Heart left ventricle (tissue), 16 donors: ENCODE data around the gene TYMP. TPM values are rescaled to one million over a fixed set of nuclear protein-coding genes. Genes with fewer than 3 reads are reported as not detected.

ENCODE experiments used
- ATAC-seq, 4 donors: fragments of 200-7000 bp; cut with Tn5 transposase; one replicate each; pipeline ENCODE4 v1.9.1; 2020 to 2022; ENCODE audit warnings: moderate library complexity in 4 of 4, mild to moderate bottlenecking in 3 of 4, moderate number of reproducible peaks in 1 of 4
- DNase-seq, 5 donors: peaks; one replicate each; pipeline ENCODE4 v3.0.0-alpha.2; 2020
- H3K27ac ChIP-seq, 12 donors: fragments of 200-600 bp; sonication (generic) in 4 of 12; one replicate each; pipeline versions ENCODE4 v1.5.0 to v1.8.0; 2016 to 2022; ENCODE audit warnings: mild to moderate bottlenecking in 2 of 12
- H3K27me3 ChIP-seq, 9 donors: fragments of 200-600 bp; sonication (generic) in 2 of 9; one replicate each; pipeline versions ENCODE4 v1.5.1 to v1.8.0; 2016 to 2022; ENCODE audit warnings: mild to moderate bottlenecking in 3 of 9
- H3K36me3 ChIP-seq, 9 donors: fragments of 200-600 bp; sonication (generic) in 2 of 9; one replicate each; pipeline versions ENCODE4 v1.5.0 to v1.8.0; 2018 to 2022; ENCODE audit warnings: mild to moderate bottlenecking in 2 of 9
- H3K4me1 ChIP-seq, 12 donors: fragments of 200-600 bp; sonication (generic) in 4 of 12; one replicate each; pipeline versions ENCODE4 v1.5.0 to v1.8.0; 2016 to 2022; ENCODE audit warnings: mild to moderate bottlenecking in 3 of 12
- H3K4me3 ChIP-seq, 12 donors: fragments of 200-600 bp; sonication (generic) in 4 of 12; one replicate each; pipeline versions ENCODE4 v1.5.0 to v1.8.0; 2017 to 2022; ENCODE audit warnings: mild to moderate bottlenecking in 9 of 12, moderate library complexity in 4 of 12
- H3K9me3 ChIP-seq, 12 donors: fragments of 200-600 bp; sonication (generic) in 4 of 12; one replicate each; pipeline versions ENCODE4 v1.5.0 to v1.8.0; 2016 to 2022; ENCODE audit warnings: mild to moderate bottlenecking in 1 of 12
- CTCF ChIP-seq, 12 donors: fragments of 200-600 bp; sonication (generic) in 4 of 12; IDR thresholded peaks; one replicate each; pipeline versions ENCODE4 v1.5.0 to v1.8.0; 2018 to 2022; ENCODE audit warnings: antibody characterized with exemption in 12 of 12, mild to moderate bottlenecking in 5 of 12
- POLR2A ChIP-seq, 2 donors: fragments of 450-650 bp; IDR thresholded peaks; one replicate each; pipeline ENCODE4 v1.6.1; 2017; ENCODE audit warnings: antibody characterized with exemption in 2 of 2, mild to moderate bottlenecking in 2 of 2, moderate library complexity in 2 of 2
- WGBS, 4 donors: extraction: QIAGEN DNeasy Blood & Tissue Kit in 2 of 4; methylation state at CpG; one replicate each; pipeline versions ENCODE4 v1.1.5 to v1.1.7; 2013 to 2018; 5-methylcytosine and 5-hydroxymethylcytosine counted together
- intact Hi-C, 10 donors: fragments of 100-400 bp; cut with DNase I; formaldehyde crosslinking; loops; one replicate each; pipeline versions ENCODE4 v1.11.1 to v1.14.2; 2022
- polyA plus RNA-seq, 2 donors: library from polyadenylated mRNA; stranded (reverse); fragments of 200-250 nt; gene quantifications; one replicate each; pipeline ENCODE4 v1.2.3, GENCODE V29; 2013
- total RNA-seq, 9 donors: library from RNA; depleted of rRNA in 2 of 9; stranded (reverse); fragments of >200 nt in 2 of 9; fragmentation: NEBNext Ultra II Directional in 3 of 9; extraction: Animal tissue kit (Norgen Biotek cat#: 25700) in 3 of 9; gene quantifications; one replicate each; pipeline versions ENCODE4 v1.1.0 to v1.2.4, GENCODE V29; 2016 to 2023
- donor health status: ischemic (EF 13 %, LVEDD 7.1; RV severe dilation, severe dysfunction).
- donor health status: healthy with polysubstance abuse.
- donor health status: DM: no; HTN: yes; CAD: no.
- donor health status: DM: no; HTN: no; CAD: no.
- donor health status: ischemic (EF 25% LVEDD 6.9; RV normal size, moderate dysfunction).
- donor health status: ischemic (EF 25% LVEDD 5.7; RV mildly dilated, moderate dysfunction).
- donor health status: healthy.
- donor health status: DM: yes; HTN: yes; CAD: no.
- donor health status: ischemic (EF 35%, LVEDD 5.7; RV mildly dilated, moderate dysfunction).
- donor health status: nonischemic (EF 11% LVEDD 7.7; RV severe dilation, severe dysfunction).
- donor health status: DM: yes; HTN: yes; CAD: no.
- donor health status: PGD.
- donor health status: ischemic (EF 29% LVEDD 5.4; RV normal size, mild dysfunction).
- donor health status: nonischemic (EF 23%, LVEDD 6.1; RV moderate dilation, normal function).

Gene TYMP
- total and polyA plus RNA-seq, 11 donors = 8.3 to 198 (median 21.7) TPM

- peak overlapping the region in 11 of 12 donors; percentile 47 to 89 (median 76) for H3K4me3 ChIP-seq
- peak in 4 of 5 donors; percentile 22 to 64 (median 30) for DNase-seq
- peaks cover 0 to 44% (median 25%) of the 10 kb centered on the region in 12 donors for H3K4me1 ChIP-seq
- H3K27me3 ChIP-seq = no peaks in the 10 kb centered on the region
- H3K36me3 ChIP-seq = peaks cover 0 to 73% (median 48%) of the 10 kb centered on the region in 9 donors
- intact Hi-C loops = loop anchor here in 2 of 10 donors (2.0 to 10.0 kb wide), 2 partner anchors 15 to 279 kb away; partner anchors contain the start of genes NCAPH2 (in 1 of the 2) and TUBGCP6 (in 1 of the 2)
- 75 to 82% (median 81%) methylated on average over 20 to 25 of the region's 25 CpGs for WGBS, 4 donors
- no peak for ATAC-seq
- H3K27ac ChIP-seq = peak overlapping the region in 4 of 12 donors; percentile 95 to 99 (median 97)
- no peaks in the 10 kb centered on the region for H3K9me3 ChIP-seq
- TF ChIP-seq POLR2A (IDR thresholded peaks at IDR 0.05) = no peak
- TF ChIP-seq CTCF (IDR thresholded peaks at IDR 0.05) = no peak
Observed at GRCh38 chr22:50523806-50524675, 5.8 kb downstream of the TYMP start.

GRCh38 chr22:50523458-50523805, 6.4 kb downstream of the TYMP start:
- Histone ChIP-seq H3K27me3 (no peaks in the 10 kb centered on the region), H3K4me3 (no peak overlapping the region), H3K4me1 (peaks cover 0 to 37% (median 25%) of the 10 kb centered on the region in 12 donors), H3K9me3 (no peaks in the 10 kb centered on the region), H3K36me3 (peaks cover 0 to 73% (median 54%) of the 10 kb centered on the region in 9 donors), H3K27ac (no peak overlapping the region)
- intact Hi-C loops = loop anchor here in 1 of 10 donors (10.0 kb wide), 1 partner anchor 279 kb away; the partner anchor contains the start of gene TUBGCP6
- WGBS, 4 donors = 93 to 94% (median 94%) methylated on average over 16 of the region's 16 CpGs
- no peak for TF ChIP-seq CTCF (IDR thresholded peaks at IDR 0.05)
- no peak for TF ChIP-seq POLR2A (IDR thresholded peaks at IDR 0.05)
- ATAC-seq (no peak), DNase-seq (peak in 1 of 5 donors; percentile 21)

- H3K4me3 ChIP-seq = no peak overlapping the region
- no peaks in the 10 kb centered on the region for H3K9me3 ChIP-seq
- 86 to 89% (median 88%) methylated on average over 14 to 22 of the region's 22 CpGs for WGBS, 4 donors
- peaks cover 0 to 73% (median 60%) of the 10 kb centered on the region in 9 donors for H3K36me3 ChIP-seq
- no peak overlapping the region for H3K27ac ChIP-seq
- peak in 3 of 5 donors; percentile 21 to 62 (median 29) for DNase-seq
- ATAC-seq = no peak
- H3K4me1 ChIP-seq = peaks cover 0 to 35% (median 25%) of the 10 kb centered on the region in 12 donors
- H3K27me3 ChIP-seq = no peaks in the 10 kb centered on the region
- TF ChIP-seq CTCF (IDR thresholded peaks at IDR 0.05) = no peak
- intact Hi-C loops = loop anchor here in 1 of 10 donors (10.0 kb wide), 1 partner anchor 278 kb away; the partner anchor contains the start of gene TUBGCP6
Observed at GRCh38 chr22:50522806-50523438, 6.9 kb downstream of the TYMP start.
